ENCODE data around the gene LARP1. TPM values are rescaled to one million over a fixed set of nuclear protein-coding genes. Genes with fewer than 3 reads are reported as not detected.

LARP1 gene
- total and polyA plus RNA-seq, 5 experiments from 2014 or later, result 10.9 to 180 (median 29.4) TPM

DNA sequence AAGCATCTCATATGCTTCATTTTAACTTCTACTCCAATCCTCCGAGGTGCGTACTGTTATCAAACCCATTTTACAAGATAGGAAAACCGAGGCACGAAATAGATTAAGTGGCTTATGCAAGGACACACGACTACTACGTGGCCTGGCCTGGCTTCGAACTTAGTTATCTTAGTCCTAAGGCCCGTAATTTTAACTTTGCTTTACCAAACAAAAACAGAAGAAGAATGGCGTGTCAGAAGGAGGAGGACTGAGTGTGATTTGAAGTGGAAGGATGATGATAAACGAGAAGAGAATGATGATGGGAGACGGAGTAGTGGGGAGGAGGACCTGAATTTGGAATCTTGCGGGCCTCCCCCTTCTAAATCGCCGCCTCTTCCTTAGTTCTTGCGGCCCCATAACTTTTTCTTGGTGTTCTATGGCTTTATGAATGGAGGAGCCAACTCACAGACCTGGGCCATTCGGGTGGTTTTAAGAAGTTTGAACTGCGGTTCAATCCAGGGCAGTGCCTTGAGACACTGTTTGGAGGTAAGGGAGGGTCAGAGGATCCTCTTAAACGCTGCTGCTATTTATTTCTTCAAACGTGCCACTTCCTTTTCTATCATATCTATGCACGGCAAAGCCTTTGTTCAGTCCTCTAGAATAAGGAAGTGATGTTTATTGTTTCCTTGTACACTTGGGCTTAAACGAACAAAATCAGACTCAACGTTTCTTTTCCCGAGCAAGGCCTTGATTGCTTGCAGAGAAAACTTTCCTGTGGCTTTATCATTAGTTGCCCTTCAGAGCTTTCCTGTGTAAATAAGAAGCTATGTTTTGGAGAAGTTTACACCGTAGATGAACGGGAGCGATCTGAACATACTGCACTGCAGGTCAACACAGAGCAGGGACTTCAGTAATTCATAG, 104.0 kb downstream of the LARP1 start:
- H3K27me3 Mint-ChIP-seq, result no peaks in the 10 kb centered on the region
- peak overlapping the region; percentile 91 to 100 (median 99) for H3K27ac Mint-ChIP-seq
- H3K36me3 Mint-ChIP-seq, result peaks cover 0 to 31% (median 3%) of the 10 kb centered on the region in 3 donors
- DNase-seq (peak in 4 of 10 donors; percentile 15 to 51 (median 39)), ATAC-seq (no peak)
- peak overlapping the region; percentile 87 to 97 (median 95) for H3K4me3 Mint-ChIP-seq
- peaks cover 32 to 53% (median 46%) of the 10 kb centered on the region in 4 donors for H3K4me1 Mint-ChIP-seq
- POLR2A ChIA-PET, result interaction anchor here (0.6 to 2.8 kb wide), 9 partner anchors 30 to 105 kb away, joined by 3 to 13 read pairs (median 4); partner anchors contain the start of gene LARP1
- H3K9me3 Mint-ChIP-seq, result no peaks in the 10 kb centered on the region

DNA sequence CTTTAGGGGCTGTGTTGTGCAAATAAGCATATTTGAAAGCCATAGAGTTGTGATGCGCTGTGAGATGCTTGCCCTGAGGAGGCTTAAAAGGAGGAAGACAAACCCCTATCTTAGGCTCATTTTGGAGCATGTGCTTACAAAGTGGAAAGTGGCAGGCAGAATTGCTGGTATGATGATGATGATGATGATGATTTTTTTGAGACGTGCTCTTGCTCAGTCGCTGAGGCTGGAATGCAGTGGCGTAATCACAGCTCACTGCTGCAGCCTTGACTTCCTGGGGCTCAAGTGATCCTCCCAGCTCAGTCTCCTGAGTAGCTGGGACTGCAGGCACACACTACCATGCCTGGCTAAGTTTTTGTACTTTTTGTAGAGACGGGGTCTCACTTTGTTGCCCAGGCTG, 104.9 kb downstream of the LARP1 start:
- ATAC-seq (no peak), DNase-seq (no peak)
- no peaks in the 10 kb centered on the region for H3K27me3 Mint-ChIP-seq
- POLR2A ChIA-PET, result interaction anchor here (0.9 to 1.0 kb wide), 2 partner anchors 100 to 209 kb away, joined by 3 to 4 read pairs; no protein-coding TSS in a partner anchor
- peaks cover 0 to 40% (median 3%) of the 10 kb centered on the region in 3 donors for H3K36me3 Mint-ChIP-seq
- peak overlapping the region; percentile 91 to 100 (median 99) for H3K27ac Mint-ChIP-seq
- peaks cover 32 to 59% (median 49%) of the 10 kb centered on the region in 4 donors for H3K4me1 Mint-ChIP-seq
- H3K9me3 Mint-ChIP-seq, result no peaks in the 10 kb centered on the region
- H3K4me3 Mint-ChIP-seq, result peak overlapping the region; percentile 87 to 97 (median 95)

DNA sequence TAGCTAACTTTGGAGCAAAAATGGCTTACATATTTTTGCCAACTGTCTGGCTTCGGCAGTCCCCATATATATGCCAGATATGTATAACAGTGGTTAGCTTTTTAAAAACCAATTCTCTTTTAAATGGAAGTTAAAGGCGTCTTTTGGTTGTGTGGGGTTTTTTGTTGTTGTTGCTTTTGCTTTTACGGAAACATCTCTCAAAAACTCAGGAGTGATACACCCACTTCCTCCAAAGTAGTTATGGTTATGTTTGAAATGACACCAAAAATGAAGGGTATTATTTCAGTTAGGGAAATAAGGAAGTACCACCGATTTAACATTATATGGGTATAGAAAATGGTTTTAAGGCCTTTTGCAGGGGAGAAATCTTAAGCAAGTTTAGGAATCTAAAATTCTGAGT, 105.6 kb downstream of the LARP1 start:
- H3K4me3 Mint-ChIP-seq, result peak overlapping the region; percentile 87 to 97 (median 95)
- no peak for DNase-seq
- POLR2A ChIA-PET, result interaction anchor here (1.0 kb wide), 1 partner anchor 210 kb away, joined by 4 read pairs; no protein-coding TSS in a partner anchor
- no peaks in the 10 kb centered on the region for H3K9me3 Mint-ChIP-seq
- peak overlapping the region; percentile 91 to 100 (median 99) for H3K27ac Mint-ChIP-seq
- peaks cover 0 to 47% (median 7%) of the 10 kb centered on the region in 3 donors for H3K36me3 Mint-ChIP-seq
- no peaks in the 10 kb centered on the region for H3K27me3 Mint-ChIP-seq
- ATAC-seq, result no peak
- H3K4me1 Mint-ChIP-seq, result peaks cover 34 to 63% (median 51%) of the 10 kb centered on the region in 4 donors

DNA sequence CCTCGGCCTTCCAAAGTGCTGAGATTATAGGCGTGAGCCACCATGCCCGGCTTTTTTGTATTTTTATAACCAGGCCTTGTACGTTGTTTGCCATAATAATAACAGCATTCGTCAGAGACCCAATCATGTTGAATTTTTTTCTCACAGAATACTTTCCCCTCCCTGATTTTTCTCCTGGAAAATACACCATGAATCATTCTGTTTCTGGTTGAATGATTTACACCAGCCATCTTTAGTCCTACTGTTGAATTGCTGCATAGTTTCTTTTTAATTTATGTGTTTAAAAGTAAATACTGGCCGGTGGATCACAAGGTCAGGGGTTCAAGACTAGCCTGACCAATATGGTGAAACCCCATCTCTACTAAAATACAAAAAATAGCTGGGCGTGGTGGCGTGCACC, 106.8 kb downstream of the LARP1 start:
- Mint-ChIP-seq H3K4me3 (peak overlapping the region; percentile 22 to 97 (median 76)), H3K4me1 (peaks cover 33 to 64% (median 50%) of the 10 kb centered on the region in 4 donors), H3K36me3 (peaks cover 0 to 58% (median 12%) of the 10 kb centered on the region in 3 donors), H3K27ac (peak overlapping the region in 8 of 10 donors; percentile 63 to 91 (median 76)), H3K9me3 (no peaks in the 10 kb centered on the region), H3K27me3 (no peaks in the 10 kb centered on the region)
- POLR2A ChIA-PET, result no interaction called here
- DNase-seq (no peak), ATAC-seq (no peak)

DNA sequence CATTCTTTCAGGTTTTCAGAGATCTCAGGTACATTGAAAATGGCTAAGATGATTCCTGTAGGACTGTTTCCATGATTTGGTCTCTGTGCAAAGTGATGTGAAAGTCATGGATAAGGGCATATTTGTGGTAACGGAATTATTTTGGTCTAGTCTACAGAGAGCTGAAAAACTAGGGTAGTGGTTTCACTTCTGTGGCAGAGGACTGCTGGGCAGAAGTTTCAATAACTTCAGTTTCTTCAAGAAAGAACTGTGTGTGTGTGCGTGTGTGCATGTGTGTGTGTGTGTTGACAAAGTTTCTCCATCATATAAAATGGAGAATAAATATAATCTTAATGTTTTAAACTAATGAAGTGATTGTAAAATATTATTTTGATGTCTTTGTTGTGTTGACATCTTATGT, 107.6 kb downstream of the LARP1 start:
- POLR2A ChIA-PET, result no interaction called here
- Mint-ChIP-seq H3K27ac (peak overlapping the region; percentile 34 to 91 (median 74)), H3K36me3 (peaks cover 0 to 64% (median 12%) of the 10 kb centered on the region in 3 donors), H3K9me3 (no peaks in the 10 kb centered on the region), H3K27me3 (no peaks in the 10 kb centered on the region), H3K4me3 (peak overlapping the region in 8 of 10 donors; percentile 17 to 92 (median 56)), H3K4me1 (peaks cover 34 to 65% (median 49%) of the 10 kb centered on the region in 4 donors)
- DNase-seq (no peak), ATAC-seq (no peak)

- H3K36me3 Mint-ChIP-seq, result peaks cover 0 to 71% (median 12%) of the 10 kb centered on the region in 3 donors
- POLR2A ChIA-PET, result no interaction called here
- DNase-seq, result no peak
- peak overlapping the region; percentile 19 to 91 (median 57) for H3K27ac Mint-ChIP-seq
- peaks cover 32 to 67% (median 50%) of the 10 kb centered on the region in 4 donors for H3K4me1 Mint-ChIP-seq
- no peaks in the 10 kb centered on the region for H3K27me3 Mint-ChIP-seq
- no peaks in the 10 kb centered on the region for H3K9me3 Mint-ChIP-seq
- ATAC-seq, result no peak
- peak overlapping the region in 5 of 10 donors; percentile 8 to 92 (median 24) for H3K4me3 Mint-ChIP-seq
Measured at GRCh38 chr5:154863291-154864080, 108.3 kb downstream of the LARP1 start.

- POLR2A ChIA-PET, result no interaction called here
- no peak for ATAC-seq
- H3K36me3 Mint-ChIP-seq, result peaks cover 0 to 83% (median 12%) of the 10 kb centered on the region in 3 donors
- peak overlapping the region in 7 of 10 donors; percentile 2 to 71 (median 39) for H3K27ac Mint-ChIP-seq
- peaks cover 23 to 53% (median 42%) of the 10 kb centered on the region in 4 donors for H3K4me1 Mint-ChIP-seq
- DNase-seq, result no peak
- no peaks in the 10 kb centered on the region for H3K9me3 Mint-ChIP-seq
- H3K4me3 Mint-ChIP-seq, result no peak overlapping the region
- H3K27me3 Mint-ChIP-seq, result no peaks in the 10 kb centered on the region
Measured at GRCh38 chr5:154865466-154866184, 110.4 kb downstream of the LARP1 start.

DNA sequence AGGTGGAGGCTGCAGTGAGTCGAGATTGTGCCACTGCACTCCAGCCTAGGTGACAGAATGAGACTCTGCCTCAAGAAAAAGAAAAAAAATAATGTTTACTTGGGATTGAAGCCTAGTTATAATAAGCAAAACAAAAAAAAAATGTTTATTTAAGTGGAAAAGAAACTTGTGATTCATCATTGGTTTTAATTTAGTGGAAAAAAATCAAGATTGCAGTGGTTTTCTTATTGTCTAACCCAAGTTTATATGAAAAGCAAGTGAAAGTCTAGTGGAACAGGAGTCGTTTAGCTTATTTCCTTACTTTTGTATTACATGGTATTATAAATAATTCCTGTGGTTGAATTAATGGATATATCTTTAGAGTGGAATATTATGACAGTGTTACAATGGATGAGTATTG, 111.7 kb downstream of the LARP1 start:
- no peak for ATAC-seq
- no peaks in the 10 kb centered on the region for H3K9me3 Mint-ChIP-seq
- H3K4me1 Mint-ChIP-seq, result peaks cover 18 to 47% (median 31%) of the 10 kb centered on the region in 4 donors
- DNase-seq, result no peak
- H3K27ac Mint-ChIP-seq, result peak overlapping the region in 6 of 10 donors; percentile 1 to 43 (median 20)
- H3K4me3 Mint-ChIP-seq, result no peak overlapping the region
- peaks cover 0 to 86% (median 16%) of the 10 kb centered on the region in 3 donors for H3K36me3 Mint-ChIP-seq
- POLR2A ChIA-PET, result no interaction called here
- H3K27me3 Mint-ChIP-seq, result no peaks in the 10 kb centered on the region

Small RNA genes lying within 50 kb of the gene (microRNA-seq; reads per million reads assigned to microRNA genes)
- not detected for gene MIR378H (ENCODE audit: borderline microRNAs expressed)

Other genes with a start within 250 kb of the LARP1 start
- gene FAXDC2, start 95.2 kb downstream of the LARP1 start, total RNA-seq, result under 1 TPM; 0.22 to 0.86 TPM
- gene FAXDC2, start 95.2 kb downstream of the LARP1 start, polyA plus RNA-seq, result under 1 TPM in 2 of 3 donors, not detected in 1; 0.34 to 0.67 TPM
- gene CNOT8, start 103.2 kb downstream of the LARP1 start, total RNA-seq, result 100 to 1,000 TPM; 112 to 116 TPM
- gene CNOT8, start 103.2 kb downstream of the LARP1 start, polyA plus RNA-seq, result 100 to 1,000 TPM; 134 to 157 (median 153) TPM
- 10 to 100 TPM; 16.3 to 18.7 TPM for gene GEMIN5, start 182.8 kb downstream of the LARP1 start, total RNA-seq
- 10 to 100 TPM in 1 of 3 donors, 1 to 10 TPM in 2; 6.2 to 10.5 (median 9.5) TPM for gene GEMIN5, start 182.8 kb downstream of the LARP1 start, polyA plus RNA-seq
- 10 to 100 TPM; 25.6 to 27.2 TPM for gene MRPL22, start 185.7 kb downstream of the LARP1 start, total RNA-seq
- gene MRPL22, start 185.7 kb downstream of the LARP1 start, polyA plus RNA-seq, result 100 to 1,000 TPM in 1 of 3 donors, 10 to 100 TPM in 2; 71.8 to 108 (median 88.8) TPM